Chondrocyte (in vitro differentiated cells): ENCODE measurements around the gene UBE2O. TPM values are rescaled to one million over a fixed set of nuclear protein-coding genes. Genes with fewer than 3 reads are reported as not detected.
A peak's percentile ranks its signal among the peaks of the same experiment; 100 is the strongest.
"Not testable (repeated sequence)": the region's sequence is repeated elsewhere in the genome, so short reads cannot be mapped to it uniquely, and the experiment has no call there.

Experiments
- DNase-seq: peaks from one replicate; pipeline ENCODE4 v3.0.0; 2021; ENCODE audit warnings: mixed read lengths, low spot score
- H3K27ac Mint-ChIP-seq: one replicate; pipeline ENCODE4 v1.8.0; 2021; ENCODE audit warnings: mild to moderate bottlenecking, moderate library complexity, mixed read lengths; ENCODE audit not compliant: unreplicated experiment
- H3K27me3 Mint-ChIP-seq: 2 replicates; pipeline ENCODE4 v1.8.0; 2021; ENCODE audit warnings: low read depth, mixed read lengths
- H3K36me3 Mint-ChIP-seq: 2 replicates; pipeline ENCODE4 v1.8.0; 2021; ENCODE audit warnings: low read depth, mixed read lengths
- H3K4me1 Mint-ChIP-seq: 2 replicates; pipeline ENCODE4 v1.8.0; 2021; ENCODE audit warnings: low read depth, mild to moderate bottlenecking, mixed read lengths
- H3K4me3 Mint-ChIP-seq: one replicate; pipeline ENCODE4 v1.8.0; 2021; ENCODE audit warnings: mild to moderate bottlenecking, moderate library complexity, mixed read lengths; ENCODE audit not compliant: unreplicated experiment
- H3K9me3 Mint-ChIP-seq: 2 replicates; pipeline ENCODE4 v1.8.0; 2021; ENCODE audit warnings: low read depth, mixed read lengths
- total RNA-seq: library from RNA; stranded (reverse); gene quantifications from 3 replicates; pipeline ENCODE4 v1.2.1, GENCODE V29; 2021
- TF ChIP-seq, protein P1 (sequence below): fragments of 200-600 bp; sonication (generic); IDR thresholded peaks from 2 replicates; pipeline ENCODE4 v1.5.0; 2021; ENCODE audit warnings: antibody characterized with exemption, mild to moderate bottlenecking, moderate library complexity

Gene UBE2O
- total RNA-seq, 1 donor from 2014 or later: 22.1 TPM

DNA sequence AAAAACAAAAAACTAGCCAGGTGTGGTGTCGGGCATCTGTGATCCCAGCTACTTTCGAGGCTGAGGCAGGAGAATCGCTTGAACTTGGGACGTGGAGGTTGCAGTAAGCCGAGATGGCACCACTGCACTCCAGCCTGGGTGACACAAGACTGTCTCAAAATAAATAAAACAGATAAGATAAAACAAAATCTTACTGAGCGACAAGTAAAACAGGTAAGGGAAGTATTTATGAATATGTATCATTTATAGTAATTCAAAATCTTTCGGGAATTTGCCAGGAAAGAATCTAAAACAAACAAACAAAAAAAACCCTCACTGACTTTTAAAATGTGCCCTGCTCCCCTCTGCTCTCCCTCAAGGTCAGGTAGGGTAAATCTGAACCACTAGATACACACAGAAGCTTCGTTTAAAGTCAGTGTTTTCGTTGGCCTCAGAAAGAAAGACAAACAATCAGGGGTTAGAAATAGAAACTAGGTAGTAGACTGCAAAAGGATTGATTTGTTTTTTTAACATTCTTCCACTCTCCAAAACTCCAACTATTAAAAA lies 101.4 kb downstream of the UBE2O start:
- H3K9me3 Mint-ChIP-seq: no peaks in the 10 kb centered on the region
- peak overlapping the region; percentile 61 for H3K27ac Mint-ChIP-seq
- H3K4me1 Mint-ChIP-seq: peaks cover 27% of the 10 kb centered on the region
- peaks cover 8% of the 10 kb centered on the region for H3K36me3 Mint-ChIP-seq
- no peaks in the 10 kb centered on the region for H3K27me3 Mint-ChIP-seq
- TF ChIP-seq, protein P1, sequence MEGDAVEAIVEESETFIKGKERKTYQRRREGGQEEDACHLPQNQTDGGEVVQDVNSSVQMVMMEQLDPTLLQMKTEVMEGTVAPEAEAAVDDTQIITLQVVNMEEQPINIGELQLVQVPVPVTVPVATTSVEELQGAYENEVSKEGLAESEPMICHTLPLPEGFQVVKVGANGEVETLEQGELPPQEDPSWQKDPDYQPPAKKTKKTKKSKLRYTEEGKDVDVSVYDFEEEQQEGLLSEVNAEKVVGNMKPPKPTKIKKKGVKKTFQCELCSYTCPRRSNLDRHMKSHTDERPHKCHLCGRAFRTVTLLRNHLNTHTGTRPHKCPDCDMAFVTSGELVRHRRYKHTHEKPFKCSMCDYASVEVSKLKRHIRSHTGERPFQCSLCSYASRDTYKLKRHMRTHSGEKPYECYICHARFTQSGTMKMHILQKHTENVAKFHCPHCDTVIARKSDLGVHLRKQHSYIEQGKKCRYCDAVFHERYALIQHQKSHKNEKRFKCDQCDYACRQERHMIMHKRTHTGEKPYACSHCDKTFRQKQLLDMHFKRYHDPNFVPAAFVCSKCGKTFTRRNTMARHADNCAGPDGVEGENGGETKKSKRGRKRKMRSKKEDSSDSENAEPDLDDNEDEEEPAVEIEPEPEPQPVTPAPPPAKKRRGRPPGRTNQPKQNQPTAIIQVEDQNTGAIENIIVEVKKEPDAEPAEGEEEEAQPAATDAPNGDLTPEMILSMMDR: no peak
- peak overlapping the region; percentile 88 for H3K4me3 Mint-ChIP-seq
- no peak for DNase-seq

DNA sequence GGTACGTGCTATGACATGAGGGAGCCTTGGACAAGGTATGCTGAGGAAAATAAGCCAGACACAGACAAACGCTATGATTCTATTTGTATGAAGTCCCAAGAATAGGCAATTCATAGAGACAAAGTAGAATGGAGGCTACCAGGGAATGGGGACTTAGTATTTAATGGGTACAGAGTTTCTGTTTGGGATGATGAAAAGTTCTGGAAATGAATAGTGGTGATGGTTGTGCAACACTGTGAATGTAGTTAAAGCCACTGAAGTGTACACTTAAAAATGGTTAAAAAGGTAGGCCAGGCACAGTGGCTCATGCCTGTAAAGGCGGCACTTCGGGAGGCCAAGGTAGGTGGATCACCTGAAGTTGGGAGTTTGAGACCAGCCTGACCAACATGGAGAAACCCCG lies 102.5 kb downstream of the UBE2O start:
- TF ChIP-seq, protein P1: no peak
- peaks cover 37% of the 10 kb centered on the region for H3K4me1 Mint-ChIP-seq
- H3K27me3 Mint-ChIP-seq: no peaks in the 10 kb centered on the region
- H3K9me3 Mint-ChIP-seq: no peaks in the 10 kb centered on the region
- DNase-seq: peak; percentile 5
- no peak overlapping the region for H3K27ac Mint-ChIP-seq
- H3K4me3 Mint-ChIP-seq: no peak overlapping the region
- peaks cover 16% of the 10 kb centered on the region for H3K36me3 Mint-ChIP-seq

DNA sequence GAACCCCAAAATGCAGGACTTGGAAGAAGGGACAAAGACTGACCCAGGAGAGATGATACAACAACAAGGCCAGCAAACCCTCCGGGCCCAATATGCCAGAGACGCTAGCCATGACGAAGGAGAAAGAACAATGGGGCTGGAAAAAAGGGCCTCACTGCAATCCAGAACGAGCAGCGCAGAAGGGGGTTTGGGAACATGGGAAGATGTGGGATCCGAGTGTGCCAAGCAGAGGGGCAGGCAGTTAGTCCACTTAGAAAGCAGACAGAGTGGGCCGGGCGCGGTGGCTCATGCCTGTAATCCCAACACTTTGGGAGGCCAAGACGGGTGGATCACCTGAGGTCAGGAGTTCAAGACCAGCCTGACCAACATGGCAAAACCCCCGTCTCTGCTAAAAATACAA lies 106.0 kb downstream of the UBE2O start:
- Mint-ChIP-seq H3K4me1 (peaks cover 30% of the 10 kb centered on the region), H3K36me3 (peaks cover 23% of the 10 kb centered on the region)
- DNase-seq: peak; percentile 66
- H3K27me3 Mint-ChIP-seq, H3K27ac Mint-ChIP-seq, H3K9me3 Mint-ChIP-seq, H3K4me3 Mint-ChIP-seq: not testable (repeated sequence)

DNA sequence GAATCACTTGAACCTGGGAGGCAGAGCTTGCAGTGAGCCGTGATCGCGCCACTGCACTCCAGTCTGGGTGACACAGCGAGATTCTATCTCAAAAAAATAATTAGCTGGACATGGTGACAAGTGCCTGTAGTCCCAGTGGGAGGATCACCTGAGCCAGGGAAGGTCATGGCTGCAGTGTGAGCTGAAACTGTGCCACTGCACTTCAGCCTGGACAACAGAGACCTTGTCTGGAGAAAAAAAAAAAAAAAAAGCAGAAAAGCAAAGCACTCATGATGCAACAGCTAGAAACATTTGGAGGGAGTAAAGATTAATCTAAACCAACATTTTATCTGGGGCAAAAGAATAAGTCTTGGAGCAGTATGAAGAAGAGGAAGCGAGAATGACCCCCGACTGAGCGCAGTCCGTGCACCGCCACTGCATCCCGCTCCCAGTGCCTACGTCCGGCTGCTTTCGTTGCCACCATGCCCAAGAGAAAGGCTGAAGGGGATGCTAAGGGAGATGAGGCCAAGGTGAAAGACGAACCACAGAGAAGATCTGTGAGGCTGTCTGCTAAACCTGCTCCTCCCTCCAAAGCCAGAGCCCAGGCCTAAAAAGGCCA lies 107.5 kb downstream of the UBE2O start:
- no peaks in the 10 kb centered on the region for H3K9me3 Mint-ChIP-seq
- TF ChIP-seq, protein P1: no peak
- peaks cover 26% of the 10 kb centered on the region for H3K36me3 Mint-ChIP-seq
- H3K27ac Mint-ChIP-seq: peak overlapping the region; percentile 96
- H3K4me3 Mint-ChIP-seq: peak overlapping the region; percentile 10
- peaks cover 22% of the 10 kb centered on the region for H3K4me1 Mint-ChIP-seq
- DNase-seq: peak; percentile 43
- no peaks in the 10 kb centered on the region for H3K27me3 Mint-ChIP-seq

DNA sequence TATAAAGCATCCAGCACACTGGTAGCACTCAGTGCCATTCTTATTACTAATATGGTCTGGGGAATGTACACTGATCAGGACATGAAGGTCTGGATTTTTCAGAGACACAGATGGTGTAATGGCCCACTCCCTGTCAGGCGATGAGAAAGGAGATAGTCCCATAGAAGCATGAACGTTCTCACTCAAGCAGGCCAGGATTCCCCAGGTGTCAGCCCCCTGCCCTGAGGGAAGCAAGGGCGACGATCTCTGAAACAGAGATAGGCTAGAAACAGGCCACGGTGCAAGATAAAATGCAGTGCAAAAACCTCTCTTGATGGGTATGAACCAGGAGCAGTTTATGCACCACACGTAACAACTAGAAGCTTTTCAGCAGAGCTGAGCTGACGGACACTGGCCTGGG lies 109.8 kb downstream of the UBE2O start:
- Mint-ChIP-seq H3K27me3 (no peaks in the 10 kb centered on the region), H3K9me3 (no peaks in the 10 kb centered on the region), H3K4me1 (peaks cover 22% of the 10 kb centered on the region), H3K27ac (peak overlapping the region; percentile 22), H3K36me3 (peaks cover 31% of the 10 kb centered on the region), H3K4me3 (no peak overlapping the region)
- peak; percentile 10 for DNase-seq
- TF ChIP-seq, protein P1: no peak

DNA sequence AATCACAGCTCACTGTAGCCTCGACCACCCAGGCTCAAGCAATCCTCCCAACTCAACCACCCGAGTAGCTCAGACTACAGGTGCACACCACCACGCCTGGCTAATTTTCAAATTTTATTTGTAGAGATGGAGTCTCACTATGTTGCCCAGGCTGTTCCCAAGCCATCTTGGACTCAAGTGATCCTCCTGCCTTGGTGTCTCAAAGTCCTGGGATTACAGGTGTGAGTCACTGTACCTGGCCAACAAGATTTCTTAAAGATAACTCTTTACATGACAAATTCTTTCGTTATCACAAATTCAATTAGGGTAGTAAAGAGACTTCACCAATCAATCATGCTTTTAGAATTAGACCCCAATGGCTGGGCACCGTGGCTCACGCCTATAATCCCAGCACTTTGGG lies 111.7 kb downstream of the UBE2O start:
- Mint-ChIP-seq H3K27me3 (no peaks in the 10 kb centered on the region), H3K36me3 (peaks cover 21% of the 10 kb centered on the region), H3K4me1 (peaks cover 35% of the 10 kb centered on the region), H3K9me3 (no peaks in the 10 kb centered on the region), H3K27ac (no peak overlapping the region), H3K4me3 (no peak overlapping the region)
- DNase-seq: peak; percentile 8
- TF ChIP-seq, protein P1: no peak
